Measurements from ENCODE around the gene NAV2. TPM values are rescaled to one million over a fixed set of nuclear protein-coding genes. Genes with fewer than 3 reads are reported as not detected.

Gene NAV2
- total and polyA plus RNA-seq, 10 donors: 0.46 to 11.6 (median 4.1) TPM

DNA sequence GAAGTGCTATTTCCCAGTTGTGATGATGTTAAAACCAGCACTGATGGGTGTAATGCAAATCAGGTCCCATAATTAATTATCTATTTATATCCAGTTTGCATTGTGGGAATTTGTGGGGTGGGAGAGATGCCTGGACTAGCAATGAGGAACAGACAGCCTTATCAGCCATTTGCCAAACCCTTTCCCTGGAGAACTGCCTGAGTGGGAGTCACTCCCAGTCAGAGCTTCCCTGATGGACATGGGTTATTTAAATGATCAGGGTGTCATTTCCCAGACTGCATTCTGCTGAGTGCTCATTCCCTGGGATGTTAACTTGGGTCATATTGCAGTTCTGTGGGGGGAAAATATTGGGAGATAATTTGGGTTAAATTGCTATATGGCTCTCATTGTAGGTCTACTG is 168.5 kb downstream of the NAV2 start:
- no peak for TF ChIP-seq POLR2AphosphoS5 (IDR thresholded peaks at IDR 0.05)
- no peak for TF ChIP-seq CTCF (IDR thresholded peaks at IDR 0.05 in 8 of 11, conservative IDR thresholded peaks at IDR 0.05 in 3 of 11)
- no peak for TF ChIP-seq POLR2A (IDR thresholded peaks at IDR 0.05)
- no peaks in the 10 kb centered on the region for H3K36me3 ChIP-seq
- H3K4me1 ChIP-seq: peaks cover 0 to 10% (median 0%) of the 10 kb centered on the region in 6 donors
- intact Hi-C loops (cut with DNase I; ENCODE audit: low total_unique reads): no loop called here
- no peaks in the 10 kb centered on the region for H3K9me3 ChIP-seq
- H3K27me3 ChIP-seq (replicated peaks in 1 of 7): no peaks in the 10 kb centered on the region
- H3K27ac ChIP-seq: no peak overlapping the region
- H3K4me3 ChIP-seq: no peak overlapping the region
- no peak for DNase-seq

DNA sequence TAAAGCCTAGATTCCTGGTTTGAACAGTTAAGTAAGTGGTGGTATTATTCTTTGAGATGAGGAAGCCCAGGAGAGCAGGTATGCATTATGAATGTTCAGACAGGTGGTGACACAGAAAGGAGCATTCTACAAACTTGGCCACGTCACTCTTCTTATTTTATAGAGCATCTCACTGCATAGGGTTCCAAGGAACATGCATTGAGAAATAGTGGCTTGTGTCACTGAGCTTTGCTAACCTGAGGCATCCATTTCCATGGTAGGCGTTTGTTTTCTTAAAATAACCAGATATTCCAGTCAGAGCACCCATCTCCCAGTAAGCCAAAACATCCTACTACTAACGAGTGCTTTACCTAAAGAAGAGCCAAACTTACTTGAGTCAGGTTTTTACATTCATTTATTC is 169.7 kb downstream of the NAV2 start:
- intact Hi-C loops (cut with DNase I; ENCODE audit: low total_unique reads): no loop called here
- WGBS, 5 donors: 73 to 92% (median 79%) methylated on average over 3 of the region's 3 CpGs
- H3K4me3 ChIP-seq: no peak overlapping the region
- no peak for DNase-seq
- H3K27me3 ChIP-seq (replicated peaks in 1 of 7): no peaks in the 10 kb centered on the region
- no peaks in the 10 kb centered on the region for H3K36me3 ChIP-seq
- peaks cover 0 to 10% (median 0%) of the 10 kb centered on the region in 6 donors for H3K4me1 ChIP-seq
- H3K27ac ChIP-seq: no peak overlapping the region
- TF ChIP-seq CTCF (IDR thresholded peaks at IDR 0.05 in 8 of 11, conservative IDR thresholded peaks at IDR 0.05 in 3 of 11) (no peak), POLR2AphosphoS5 (IDR thresholded peaks at IDR 0.05) (no peak), POLR2A (IDR thresholded peaks at IDR 0.05) (no peak)
- no peaks in the 10 kb centered on the region for H3K9me3 ChIP-seq

DNA sequence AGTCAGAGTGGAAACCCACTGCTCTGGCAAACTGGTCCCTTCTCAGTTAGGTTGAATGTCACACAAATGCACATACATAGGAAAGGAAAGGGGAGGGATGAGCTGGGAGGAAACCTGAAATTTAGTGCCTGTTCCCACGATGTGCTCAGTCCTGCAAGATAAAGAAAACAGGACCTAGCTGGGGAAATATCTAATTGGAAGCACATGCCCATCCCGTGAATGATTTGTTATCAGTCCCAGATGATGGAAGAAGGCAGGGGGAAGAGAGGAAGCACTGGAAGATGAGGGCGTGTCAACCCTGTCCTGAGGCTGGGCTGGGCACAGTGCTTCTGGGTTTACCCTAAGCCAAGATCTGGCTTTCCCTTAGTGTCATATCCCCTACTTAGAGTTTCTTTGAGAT is 173.9 kb downstream of the NAV2 start:
- no peaks in the 10 kb centered on the region for H3K36me3 ChIP-seq
- no peaks in the 10 kb centered on the region for H3K9me3 ChIP-seq
- WGBS, 5 donors: 72 to 93% (median 86%) methylated on average over 3 of the region's 3 CpGs
- no peaks in the 10 kb centered on the region for H3K27me3 ChIP-seq (replicated peaks in 1 of 7)
- no peak for DNase-seq
- no peaks in the 10 kb centered on the region for H3K4me1 ChIP-seq
- intact Hi-C loops (cut with DNase I; ENCODE audit: low total_unique reads): no loop called here
- no peak overlapping the region for H3K27ac ChIP-seq
- no peak for TF ChIP-seq POLR2AphosphoS5 (IDR thresholded peaks at IDR 0.05)
- TF ChIP-seq CTCF (IDR thresholded peaks at IDR 0.05 in 8 of 11, conservative IDR thresholded peaks at IDR 0.05 in 3 of 11): no peak
- TF ChIP-seq POLR2A (IDR thresholded peaks at IDR 0.05): no peak
- no peak overlapping the region for H3K4me3 ChIP-seq

DNA sequence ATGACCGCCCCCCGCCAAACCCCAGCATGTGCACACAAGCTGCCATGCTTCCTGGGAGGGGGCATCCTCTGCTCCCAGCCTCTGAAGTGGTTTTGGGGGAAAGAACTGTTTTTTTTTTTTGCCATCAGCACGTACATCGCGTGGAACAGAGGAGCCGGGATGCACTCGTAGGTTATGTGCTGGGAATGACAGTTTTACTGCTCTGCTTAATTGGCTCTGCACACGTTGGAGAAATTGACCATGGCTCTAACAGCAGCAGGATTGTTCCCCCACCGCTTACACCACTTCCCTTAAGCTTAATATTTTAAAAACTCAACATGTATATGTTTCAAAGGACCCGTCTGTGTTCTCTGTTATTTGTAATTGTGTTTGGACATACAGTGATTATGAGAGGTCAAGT is 175.2 kb downstream of the NAV2 start:
- no peaks in the 10 kb centered on the region for H3K4me1 ChIP-seq
- intact Hi-C loops (cut with DNase I; ENCODE audit: low total_unique reads): no loop called here
- DNase-seq: no peak
- no peaks in the 10 kb centered on the region for H3K27me3 ChIP-seq (replicated peaks in 1 of 7)
- WGBS, 5 donors: 83 to 95% (median 93%) methylated on average over 10 of the region's 10 CpGs
- no peaks in the 10 kb centered on the region for H3K9me3 ChIP-seq
- TF ChIP-seq POLR2A (IDR thresholded peaks at IDR 0.05) (no peak), POLR2AphosphoS5 (IDR thresholded peaks at IDR 0.05) (no peak), CTCF (IDR thresholded peaks at IDR 0.05 in 8 of 11, conservative IDR thresholded peaks at IDR 0.05 in 3 of 11) (no peak)
- no peak overlapping the region for H3K4me3 ChIP-seq
- H3K27ac ChIP-seq: no peak overlapping the region
- H3K36me3 ChIP-seq: no peaks in the 10 kb centered on the region
